Stimulated activated CD4-positive, alpha-beta T cell treated with anti-CD3 and anti-CD28 coated beads, Interleukin-12 subunit alpha, Interleukin-12 subunit beta, amount 100 ng/mL, for 48 hours (primary cell): Measurements from ENCODE around the gene TCP1.
"Not testable (repeated sequence)": the region's sequence is repeated elsewhere in the genome, so short reads cannot be mapped to it uniquely, and the experiment has no call there.

Experiments
- DNase-seq, 3 donors: peaks; one replicate each; pipeline ENCODE4 v3.0.0-alpha.2; 2020; ENCODE audit warnings: low read depth in 2 of 3, low spot score in 1 of 3

The TCP1 gene

DNA sequence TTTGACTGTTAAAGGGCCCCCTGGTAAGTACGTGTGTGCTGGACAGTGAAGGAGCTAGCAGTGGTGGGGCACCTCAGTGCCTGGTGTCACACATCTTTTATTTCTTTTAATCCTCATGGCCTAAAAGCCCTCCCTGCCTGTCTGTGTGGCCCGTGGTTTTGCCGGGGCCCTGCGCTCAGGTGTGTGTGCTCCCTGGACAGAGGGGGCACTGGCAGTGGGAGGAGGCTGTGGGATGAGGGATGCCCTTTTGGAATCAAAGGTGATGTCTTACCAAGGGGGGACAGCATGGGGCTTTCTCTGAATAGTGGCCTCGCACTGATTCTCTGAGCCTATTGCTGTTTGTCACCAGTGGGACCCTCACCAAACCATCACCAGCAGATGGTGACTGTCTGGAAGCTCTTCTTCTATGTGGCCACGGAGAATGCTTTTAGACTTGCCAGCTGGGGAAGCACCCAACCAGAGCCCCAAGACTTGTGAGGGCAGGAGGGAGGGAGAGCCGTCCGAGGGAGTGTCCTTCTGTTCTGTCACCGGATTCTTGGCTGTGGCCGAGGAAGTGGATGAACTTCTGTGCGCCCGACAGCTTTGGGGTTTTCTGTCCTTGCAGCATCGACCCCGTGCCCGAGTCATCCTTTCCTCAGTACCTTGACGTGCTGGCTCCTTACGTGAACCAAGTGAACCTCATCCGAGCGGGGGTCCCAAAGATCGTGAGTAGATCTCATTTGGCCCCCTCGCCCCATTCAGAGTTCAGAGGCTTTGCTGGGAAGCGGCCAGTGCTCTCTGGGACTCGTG lies 28.7 kb upstream of the TCP1 start:
- DNase-seq, result no peak

- DNase-seq, result not testable (repeated sequence)
These were observed 27.4 kb upstream of the TCP1 start for GRCh38 chr6:159816775-159817174.

GRCh38 chr6:159815410-159815809 lies 26.0 kb upstream of the TCP1 start:
- DNase-seq, result no peak

DNA sequence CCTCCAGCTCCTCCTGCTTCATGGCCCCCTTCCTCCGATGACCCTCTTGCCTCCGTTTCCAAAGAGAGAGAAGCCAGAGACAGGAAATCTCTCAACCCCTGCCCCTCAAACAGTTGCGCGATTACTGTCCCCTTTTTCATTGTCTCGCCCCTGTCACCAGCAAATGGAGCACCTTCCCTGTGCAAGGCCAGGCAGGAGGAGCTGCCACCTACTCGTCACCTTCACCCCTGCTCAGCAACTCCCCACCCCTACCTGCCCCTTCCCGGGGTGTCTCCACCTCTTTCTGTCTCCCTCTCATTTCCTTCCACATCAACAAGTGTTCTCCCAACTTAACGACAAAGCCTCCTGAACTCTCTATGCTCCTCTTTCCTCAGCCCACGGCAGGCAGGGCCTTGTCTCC lies 24.4 kb upstream of the TCP1 start:
- no peak for DNase-seq

DNA sequence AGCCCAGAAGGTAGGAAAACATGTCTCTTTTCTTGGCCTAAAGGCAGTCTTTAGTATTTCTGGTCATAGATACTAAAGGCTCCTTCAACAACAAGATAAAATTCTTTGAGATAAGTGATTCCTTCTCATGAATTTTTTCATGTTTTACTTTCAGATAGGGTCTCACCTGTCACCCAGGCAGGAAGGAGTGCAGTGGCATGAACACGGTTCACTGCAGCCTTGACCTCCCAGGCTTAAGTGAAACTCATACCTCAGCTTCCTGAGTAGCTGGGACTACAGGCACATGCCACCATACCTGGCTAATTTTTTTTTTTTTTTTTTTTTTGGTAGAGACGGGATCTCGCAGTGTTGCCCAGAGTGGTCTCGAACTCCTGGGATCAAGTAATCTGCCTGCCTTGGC lies 19.7 kb upstream of the TCP1 start:
- no peak for DNase-seq

DNA sequence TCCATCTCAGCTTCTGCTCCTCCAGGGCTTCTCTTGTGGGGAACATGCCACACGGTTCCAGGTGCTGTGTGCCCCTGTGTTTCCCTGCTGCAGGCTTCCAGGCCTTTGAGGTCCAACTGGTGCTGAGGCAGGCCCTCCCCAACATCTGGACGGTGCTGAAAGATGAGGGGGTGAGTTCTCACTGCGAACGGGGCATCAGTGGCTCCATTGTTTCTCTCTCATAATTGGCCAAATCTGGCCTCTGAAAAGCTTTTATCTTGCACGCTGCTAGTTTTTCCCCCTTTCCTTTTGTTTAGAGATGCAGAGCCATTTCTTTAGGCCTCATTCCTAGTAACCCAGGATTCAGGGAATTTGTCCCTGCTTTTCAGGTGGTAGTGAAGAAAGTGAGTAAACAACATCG lies 19.2 kb upstream of the TCP1 start:
- no peak for DNase-seq

DNA sequence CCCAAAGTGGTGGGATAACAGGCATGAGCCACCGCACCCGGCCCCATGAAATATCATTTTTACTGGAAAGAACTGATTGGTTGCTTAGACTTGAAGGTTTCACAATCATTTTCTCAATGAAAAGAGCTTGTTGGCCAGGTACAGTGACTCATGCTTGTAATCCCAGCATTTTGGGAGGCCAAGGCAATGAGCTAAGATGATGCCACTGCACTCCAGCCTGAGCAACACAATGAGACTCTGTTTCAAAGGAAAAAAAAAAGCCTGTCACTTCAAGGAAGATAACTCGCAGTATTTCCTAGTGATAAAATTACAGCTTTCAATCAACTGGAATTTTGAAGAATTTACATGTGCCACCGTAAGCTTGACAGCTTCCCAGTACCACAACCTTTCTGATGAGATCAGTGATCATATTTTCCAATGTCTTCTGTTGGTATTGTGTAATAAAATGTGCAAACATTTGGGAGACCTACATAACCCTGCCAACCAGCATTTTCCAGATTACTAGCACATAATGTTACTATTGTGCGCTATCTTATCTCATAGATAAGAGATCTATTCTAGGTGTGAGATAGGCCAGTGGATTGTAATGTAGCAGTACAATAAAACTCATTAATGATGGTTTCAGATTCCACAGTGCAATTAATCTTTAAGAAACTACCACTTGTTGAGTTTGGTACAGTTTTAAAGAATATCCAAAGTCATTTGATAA lies 17.9 kb upstream of the TCP1 start:
- DNase-seq, result no peak

DNA sequence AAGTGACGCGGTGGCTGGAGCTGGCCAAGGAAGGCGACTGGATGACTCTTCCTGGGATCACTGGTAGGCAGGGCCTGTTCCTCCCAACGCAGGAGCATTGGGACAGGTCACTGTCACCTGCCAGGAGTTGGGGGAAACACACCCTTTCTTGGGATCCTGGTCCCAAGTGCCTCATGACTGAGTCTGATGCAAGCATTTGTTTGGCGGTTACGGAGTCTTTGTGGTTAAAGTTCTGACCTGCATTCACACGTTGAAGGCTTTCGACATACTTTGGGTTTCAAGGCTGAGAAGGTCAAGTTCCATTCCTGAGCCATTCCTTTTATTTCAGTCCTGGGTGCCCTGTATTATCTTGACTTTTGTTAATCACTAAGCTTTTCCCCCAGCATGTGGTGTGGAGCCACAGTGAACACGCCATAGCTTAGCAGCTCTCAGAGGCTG lies 16.6 kb upstream of the TCP1 start:
- DNase-seq, result no peak

DNA sequence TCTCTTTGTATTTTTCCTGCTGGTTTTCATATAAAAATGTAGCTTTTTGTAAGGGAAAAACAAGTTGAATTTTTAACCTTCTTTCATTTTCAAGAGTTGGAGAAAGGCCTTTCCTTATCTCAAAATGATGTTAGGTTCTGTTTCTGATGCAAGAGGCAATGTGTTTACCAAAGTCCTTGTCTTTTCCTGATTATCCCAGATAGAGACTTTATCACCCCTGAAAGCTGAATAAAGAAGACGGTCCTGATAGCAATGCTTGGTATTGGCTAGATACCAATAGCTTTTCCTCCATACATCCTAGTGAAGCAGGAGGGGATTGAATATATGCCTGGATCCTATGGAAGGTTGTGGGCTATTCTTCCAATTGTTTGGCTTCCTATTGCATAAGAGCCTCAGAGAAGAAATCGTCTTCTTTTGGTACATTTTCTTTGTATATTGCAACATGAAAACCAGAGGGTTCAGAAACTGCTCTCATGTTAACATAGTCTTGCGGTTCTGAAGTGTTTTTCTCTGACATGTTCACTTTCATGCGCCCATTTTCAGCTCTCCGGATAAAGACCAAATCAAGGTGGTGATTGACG lies 16.1 kb upstream of the TCP1 start:
- no peak for DNase-seq

- no peak for DNase-seq
These were observed 15.1 kb upstream of the TCP1 start for GRCh38 chr6:159804504-159804903.

GRCh38 chr6:159801935-159802334 lies 12.5 kb upstream of the TCP1 start:
- DNase-seq, result no peak

DNA sequence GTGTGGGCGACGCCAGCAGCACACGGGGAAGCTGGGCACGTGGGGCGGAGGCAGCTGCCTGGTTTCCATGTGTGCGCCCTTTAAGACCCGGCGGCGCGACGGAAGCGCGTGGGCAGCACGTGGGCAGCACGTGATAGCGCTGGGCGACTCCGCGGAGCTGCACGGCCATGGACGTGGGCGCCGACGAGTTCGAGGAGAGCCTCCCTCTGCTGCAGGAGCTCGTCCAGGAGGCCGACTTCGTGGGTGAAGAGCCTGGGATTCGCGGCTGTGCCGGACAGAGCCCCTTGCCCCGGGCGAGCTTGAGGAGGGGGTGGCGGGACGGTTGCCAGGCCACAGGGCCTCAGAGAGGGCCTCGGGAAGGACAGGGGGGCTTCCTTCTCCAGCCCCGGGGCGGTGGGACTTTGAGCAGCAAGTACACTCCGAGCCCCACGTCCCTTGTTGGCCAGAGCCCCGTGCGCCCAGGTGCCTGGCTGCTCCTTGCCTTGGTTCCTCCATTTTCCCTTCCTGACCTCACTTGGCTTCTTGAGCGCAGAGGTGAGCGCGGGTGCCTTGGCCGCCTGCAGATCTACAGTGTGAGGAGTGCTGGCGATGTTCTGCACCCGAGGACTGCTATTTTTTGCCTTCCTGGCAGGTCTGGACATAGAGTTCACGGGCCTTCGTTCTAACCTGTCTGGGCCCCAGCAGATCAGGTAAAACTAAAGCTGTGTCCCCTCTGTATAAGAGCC lies 10.9 kb upstream of the TCP1 start, which contains the start of gene PNLDC1:
Gene PNLDC1, plus strand, starts transcription at position 136 of the 725 bp plus-strand sequence. Its CDS starts 32 bp downstream, at position 168.
- no peak for DNase-seq

- DNase-seq, result no peak
These were observed 8.2 kb upstream of the TCP1 start for GRCh38 chr6:159797554-159797953.

GRCh38 chr6:159794976-159795375 lies 5.6 kb upstream of the TCP1 start:
- DNase-seq, result not testable (repeated sequence)

DNA sequence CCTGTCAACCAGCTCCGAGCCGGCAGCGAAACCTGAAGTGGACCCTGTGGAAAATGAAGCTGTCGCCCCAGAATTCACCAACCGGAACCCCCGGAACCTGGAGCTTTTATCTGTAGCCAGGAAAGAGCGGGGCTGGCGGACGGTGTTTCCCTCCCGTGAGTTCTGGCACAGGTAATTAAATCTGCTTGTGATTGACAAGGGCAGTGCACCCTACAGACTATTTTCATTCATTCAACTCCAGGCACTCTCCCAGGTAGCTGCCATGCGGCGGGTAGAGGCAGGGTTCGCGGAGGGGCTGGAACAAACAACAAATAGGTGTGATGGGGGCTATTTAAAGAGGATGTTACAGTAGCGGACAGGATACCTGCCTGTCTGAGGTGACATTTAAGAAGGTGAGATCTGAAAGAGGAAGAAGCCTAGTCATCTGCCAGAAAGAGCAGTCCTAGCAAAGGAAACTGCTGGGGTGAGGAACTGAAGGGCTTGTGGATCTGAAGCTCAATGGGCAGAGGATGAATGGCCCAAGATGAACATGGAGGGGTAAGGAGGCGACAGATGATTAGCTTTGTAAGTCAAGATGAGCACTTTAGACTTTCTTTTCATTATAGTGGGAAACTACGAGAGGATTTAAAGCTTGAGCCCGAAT lies 1.7 kb upstream of the TCP1 start:
- DNase-seq, result no peak

GRCh38 chr6:159790149-159790955 lies 950 bp upstream of the TCP1 start, which contains the start of gene MRPL18:
Gene MRPL18, plus strand, starts transcription at chr6:159790467. Its CDS starts 121 bp downstream, at chr6:159790588.
- peak; percentile 73 to 86 (median 84) for DNase-seq

DNA sequence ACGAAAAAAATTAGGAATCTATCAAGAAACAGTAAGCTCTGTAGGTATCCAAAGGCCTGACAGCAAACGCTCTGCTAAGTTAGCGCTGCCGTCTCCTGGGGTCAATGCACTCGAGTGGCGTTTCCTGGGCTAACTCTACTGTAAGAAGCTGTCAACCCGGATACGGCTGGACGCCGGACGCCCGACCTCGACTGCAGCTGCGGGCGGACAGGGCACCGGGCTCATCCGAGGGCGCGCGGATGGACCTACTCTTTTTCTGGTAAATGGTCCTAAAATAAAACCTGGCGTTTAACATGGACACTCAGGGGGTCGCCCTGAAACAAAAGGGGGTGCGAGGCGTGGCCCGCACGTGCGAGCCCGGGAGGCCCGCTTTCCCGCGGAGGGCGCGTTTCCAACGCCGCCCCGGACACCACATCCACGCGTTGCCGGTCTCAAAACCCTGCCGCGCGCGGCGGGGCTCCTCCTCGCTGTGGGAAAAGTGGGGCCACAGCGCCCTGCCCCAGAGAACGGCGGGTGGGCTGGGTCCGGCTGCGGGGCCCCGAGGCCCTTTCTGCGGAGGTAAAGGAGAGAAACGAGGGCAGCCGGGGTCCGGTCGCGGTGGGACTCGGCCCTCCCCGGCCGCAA lies 537 bp downstream of the TCP1 start:
- peak in 1 of 3 donors; percentile 19 for DNase-seq

- no peak for DNase-seq
These were observed 1.1 kb downstream of the TCP1 start for GRCh38 chr6:159788276-159788675.

DNA sequence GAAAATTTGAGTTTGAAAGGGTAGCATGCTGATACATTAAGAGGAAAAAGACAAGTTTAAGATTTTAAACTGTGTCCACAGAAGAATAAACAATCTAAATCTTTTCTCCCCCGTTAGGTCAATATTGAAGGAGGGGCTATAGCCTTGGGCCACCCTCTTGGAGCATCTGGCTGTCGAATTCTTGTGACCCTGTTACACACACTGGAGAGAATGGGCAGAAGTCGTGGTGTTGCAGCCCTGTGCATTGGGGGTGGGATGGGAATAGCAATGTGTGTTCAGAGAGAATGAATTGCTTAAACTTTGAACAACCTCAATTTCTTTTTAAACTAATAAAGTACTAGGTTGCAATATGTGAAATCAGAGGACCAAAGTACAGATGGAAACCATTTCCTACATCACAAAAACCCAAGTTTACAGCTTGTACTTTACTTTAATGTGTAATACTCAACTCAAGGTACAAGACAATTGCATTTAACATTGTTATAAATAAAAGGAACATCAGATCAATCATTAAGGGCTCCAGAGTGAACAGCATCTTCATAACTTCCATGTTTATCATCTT lies 10.8 kb downstream of the TCP1 start:
- DNase-seq, result no peak
